HG02852 (cell line): ENCODE results near the gene GTF3C2.
"Not testable (repeated sequence)": the region's sequence is repeated elsewhere in the genome, so short reads cannot be mapped to it uniquely, and the experiment has no call there.

Source experiments
- ATAC-seq: cut with Tn5 transposase; IDR thresholded peaks from one replicate; pipeline ENCODE4 v1.9.1; 2021; ENCODE audit warnings: mild to moderate bottlenecking, moderate library complexity; ENCODE audit not compliant: unreplicated experiment

The GTF3C2 gene

DNA sequence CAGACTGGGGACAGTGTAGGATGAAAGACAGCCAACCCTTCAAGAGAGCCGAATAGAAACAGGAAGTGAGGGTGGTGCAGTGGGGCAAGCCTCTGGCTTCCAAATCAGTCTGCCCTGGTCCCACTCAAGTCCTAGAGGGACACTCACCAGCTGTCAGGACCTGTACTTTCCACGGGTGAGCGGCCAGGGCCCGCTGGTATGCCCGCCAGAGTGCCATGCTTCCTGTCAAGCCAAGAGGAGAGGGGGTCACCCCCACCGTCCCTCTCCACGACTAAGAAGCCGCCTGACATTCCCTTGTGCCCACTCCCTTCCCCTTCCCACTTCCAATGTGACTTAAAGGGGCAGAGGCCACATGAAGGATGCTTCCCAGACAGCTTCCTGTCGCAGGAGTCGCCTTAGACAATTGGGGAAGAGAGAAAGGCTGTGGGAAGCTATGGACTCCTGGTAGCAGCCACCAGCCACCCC, 34.2 kb downstream of the GTF3C2 start:
- ATAC-seq = no peak

DNA sequence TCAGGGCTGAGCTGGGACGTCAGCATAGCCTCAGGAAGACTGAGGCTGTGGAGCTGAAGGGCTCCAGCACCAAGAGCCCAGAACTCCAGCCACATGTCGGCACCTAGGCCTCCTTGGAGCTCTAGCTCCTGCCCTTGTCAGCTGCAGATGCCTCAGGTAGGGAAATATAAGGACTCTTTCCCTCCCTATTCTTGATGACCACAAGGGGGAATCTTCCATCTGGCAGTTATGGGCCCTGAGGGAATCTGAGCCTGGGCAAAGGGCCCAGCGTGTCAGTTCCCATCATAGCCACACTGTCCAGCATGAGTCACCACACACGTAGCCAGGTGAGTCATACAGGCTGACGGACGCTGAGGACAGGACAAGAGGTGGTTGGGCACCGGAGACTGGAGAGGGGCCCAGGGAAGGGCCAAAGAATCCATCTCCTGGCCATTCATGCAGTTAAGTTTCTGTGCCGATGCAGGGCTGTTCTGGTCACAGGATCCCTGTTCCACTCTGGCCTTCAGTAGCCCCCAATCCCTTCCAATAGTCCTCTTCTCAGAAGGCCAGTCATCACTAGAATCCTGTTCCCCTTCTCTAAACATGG, 35.5 kb downstream of the GTF3C2 start:
- no peak for ATAC-seq

DNA sequence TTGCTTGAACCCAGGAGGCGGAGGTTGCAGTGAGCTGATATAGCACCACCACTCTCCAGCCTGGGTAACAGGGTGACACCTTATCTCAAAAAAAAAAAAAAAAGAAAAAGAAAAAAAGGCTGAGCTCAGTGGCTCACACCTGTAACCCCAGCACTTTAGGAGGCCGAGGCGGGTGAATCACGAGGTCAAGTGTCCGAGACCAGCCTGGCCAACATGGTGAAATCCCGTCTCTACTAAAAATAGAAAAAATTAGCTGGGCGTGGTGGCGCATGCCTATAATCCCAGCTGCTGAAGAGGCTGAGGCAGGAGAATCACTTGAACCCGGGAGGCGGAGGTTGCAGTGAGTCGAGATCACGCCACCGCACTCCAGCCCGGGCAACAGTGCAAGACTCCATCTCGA, 36.7 kb downstream of the GTF3C2 start:
- ATAC-seq = not testable (repeated sequence)

DNA sequence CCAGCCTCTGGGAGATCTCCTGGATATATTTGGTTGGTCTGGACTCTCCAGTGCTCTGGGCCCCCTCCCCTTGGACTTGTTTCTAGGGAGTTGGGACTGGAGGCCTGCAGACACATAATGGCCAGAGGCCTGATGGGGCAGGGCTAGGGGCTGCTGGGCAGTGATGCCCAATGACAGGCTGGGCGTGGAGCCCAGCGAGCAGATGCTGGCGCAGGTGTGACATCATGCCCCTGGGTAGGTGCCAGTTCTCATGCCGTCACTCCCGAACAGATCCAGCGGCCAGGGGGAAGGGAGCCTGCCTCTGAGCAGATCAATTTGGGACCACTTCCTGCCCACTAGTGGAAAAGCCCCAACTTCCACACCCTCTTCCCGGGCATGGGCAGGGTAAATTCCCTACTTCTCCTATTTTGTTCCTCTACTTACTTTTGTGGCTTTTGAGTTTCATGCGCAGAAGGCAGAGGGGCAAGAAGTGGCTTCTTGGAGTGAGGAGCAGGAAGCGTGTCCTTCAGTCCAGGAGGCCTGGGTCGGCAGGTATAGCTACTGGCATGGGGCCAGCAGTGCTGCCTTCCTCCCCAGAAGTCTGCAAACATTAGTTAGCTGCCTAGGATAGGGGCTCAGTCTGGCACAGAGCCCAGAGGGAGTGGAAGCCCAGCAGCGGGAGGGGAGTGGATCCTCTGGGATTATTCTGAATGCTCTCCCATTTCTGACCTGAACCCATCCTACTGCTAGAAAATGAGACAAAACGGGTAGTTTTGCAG, 39.7 kb downstream of the GTF3C2 start:
- no peak for ATAC-seq

DNA sequence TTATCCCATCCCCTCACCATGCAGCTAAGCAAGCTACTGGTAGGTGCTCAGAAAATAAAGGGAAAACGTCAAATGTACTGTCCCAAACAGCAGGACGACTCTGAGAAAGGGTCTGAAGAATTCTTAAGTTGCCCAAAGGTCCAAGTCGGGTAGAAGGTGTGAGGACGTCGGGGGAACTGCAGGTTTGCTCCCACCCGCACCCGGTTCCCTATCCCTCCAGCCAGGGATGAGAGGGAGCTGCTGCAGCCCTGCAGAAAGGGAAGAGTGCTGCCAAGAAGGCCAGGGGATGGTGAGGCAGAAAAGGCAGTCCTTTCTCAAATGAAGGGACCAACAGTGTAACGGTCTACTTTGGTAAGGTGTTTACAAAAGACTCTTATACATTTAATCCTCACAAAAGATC, 41.4 kb downstream of the GTF3C2 start:
- no peak for ATAC-seq

DNA sequence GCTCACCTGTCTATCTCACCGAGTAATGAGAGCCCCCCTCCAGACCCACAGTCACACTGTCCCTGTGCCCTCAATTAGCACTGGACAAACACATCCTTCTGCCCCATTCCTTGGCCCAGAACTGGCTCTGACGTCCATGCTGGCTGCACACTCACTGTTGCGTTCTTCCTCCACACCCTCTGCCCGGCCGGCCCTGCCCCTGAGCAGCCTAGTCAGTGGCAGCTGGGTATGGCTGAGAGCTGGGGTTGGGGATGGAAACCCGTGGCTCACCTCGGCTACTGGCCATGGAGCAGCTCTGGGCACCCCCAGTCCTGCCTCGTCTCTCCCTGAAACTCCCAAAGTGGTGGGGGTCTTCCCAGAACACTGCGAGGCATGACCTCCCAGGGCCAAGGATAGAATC, 41.9 kb downstream of the GTF3C2 start:
- no peak for ATAC-seq

DNA sequence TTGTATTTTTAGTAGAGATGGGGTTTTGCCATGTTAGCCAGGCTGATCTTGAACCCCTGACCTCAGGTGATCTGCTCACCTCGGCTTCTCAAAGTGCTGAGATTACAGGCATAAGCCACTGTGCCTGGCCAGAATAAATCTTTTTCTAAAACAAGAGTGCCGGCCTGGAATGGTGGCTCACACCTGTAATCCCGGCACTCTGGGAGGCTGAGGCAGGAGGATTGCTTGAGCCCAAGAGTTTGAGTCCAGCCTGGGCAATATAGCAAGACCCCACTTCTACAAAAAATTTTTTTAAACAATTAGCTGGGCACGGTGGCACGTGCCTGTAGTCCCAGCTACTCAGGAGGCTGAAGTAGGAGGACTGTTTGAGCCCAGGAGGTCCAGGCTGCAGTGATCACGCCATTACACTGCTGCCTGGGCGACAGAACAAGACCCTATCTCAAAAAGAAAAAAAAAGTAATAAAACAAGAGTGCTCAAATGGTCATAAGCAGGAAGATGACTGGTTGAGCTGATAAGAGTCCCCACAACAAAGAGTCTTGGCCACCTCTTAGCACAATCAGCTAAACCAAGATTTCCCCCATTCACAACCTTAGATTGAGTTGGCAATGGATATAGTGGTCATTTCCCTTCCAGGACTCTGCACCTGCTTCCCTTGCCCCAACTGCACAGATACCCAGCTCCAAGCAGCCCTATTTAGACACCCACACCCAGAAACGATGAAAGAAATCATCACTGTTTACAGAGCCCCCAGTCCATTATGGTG, 42.5 kb downstream of the GTF3C2 start:
- no peak for ATAC-seq

DNA sequence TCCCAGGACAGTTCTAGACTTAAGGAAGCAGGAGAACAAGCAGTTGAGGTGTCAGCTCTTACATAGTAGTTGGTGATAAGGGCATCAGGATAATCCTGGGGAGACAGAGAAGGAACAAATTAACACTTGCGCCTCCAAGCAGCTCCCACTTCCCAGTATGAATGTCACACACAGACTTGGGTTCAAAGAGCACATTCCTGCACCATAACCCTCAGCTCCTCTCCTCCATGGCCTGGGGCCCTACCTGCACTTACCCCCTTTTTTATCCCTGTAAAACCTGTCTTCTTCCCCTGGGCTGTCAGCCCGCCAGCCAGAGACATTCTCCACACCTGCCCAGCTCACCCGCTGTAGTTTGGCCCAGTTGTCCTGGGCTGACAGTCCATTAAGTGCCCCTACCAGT, 44.4 kb downstream of the GTF3C2 start:
- no peak for ATAC-seq

DNA sequence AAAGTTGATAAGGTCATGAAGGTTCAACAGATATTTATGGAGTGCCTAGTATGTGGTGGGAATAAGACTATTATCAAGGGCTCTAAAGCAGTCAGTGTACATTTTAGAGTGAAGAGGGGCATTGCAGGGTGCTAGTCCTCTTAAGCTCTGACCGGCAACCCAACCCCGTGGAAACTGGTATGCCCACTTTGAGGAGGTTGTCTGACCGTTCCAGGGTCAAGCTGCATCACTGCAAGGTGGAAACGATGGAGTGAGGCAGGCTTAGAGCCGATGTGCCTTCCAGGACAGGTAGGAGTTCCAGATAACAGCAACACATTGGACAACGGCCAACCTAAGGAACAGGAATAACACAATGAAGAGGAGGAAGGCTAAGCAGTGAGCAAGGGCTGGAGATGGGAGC, 46.9 kb downstream of the GTF3C2 start:
- ATAC-seq = no peak

DNA sequence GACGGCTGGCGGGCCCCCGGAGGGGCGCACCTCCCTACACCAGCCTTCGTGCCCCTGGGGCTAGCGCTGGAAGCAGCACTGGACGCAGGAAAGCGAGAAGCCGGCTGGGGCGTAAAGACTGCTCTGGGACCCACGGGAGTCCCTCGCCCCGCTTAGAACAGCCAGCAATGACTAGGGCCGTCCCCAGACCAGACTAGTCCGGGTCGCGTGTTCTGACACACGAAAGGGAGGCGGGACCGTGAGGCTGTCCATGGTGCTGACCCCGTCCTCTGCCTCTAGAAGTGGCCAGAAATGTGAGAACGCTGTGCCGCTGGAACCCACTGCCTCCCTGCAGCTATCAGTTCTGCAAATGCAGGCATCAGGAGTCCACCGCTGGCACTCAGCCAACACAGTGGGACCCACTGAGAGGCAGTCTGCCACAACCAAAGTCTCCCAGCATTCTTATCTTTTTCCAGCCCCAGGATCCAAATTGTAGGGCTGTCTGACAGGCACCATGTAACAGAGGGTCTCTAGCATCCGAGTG, 48.1 kb downstream of the GTF3C2 start, which contains the start of gene UCN:
Gene UCN (minus strand): TSS at position 87 of the 523 bp plus-strand sequence. CDS start 550 bp downstream, outside the sequence.
- ATAC-seq = no peak

DNA sequence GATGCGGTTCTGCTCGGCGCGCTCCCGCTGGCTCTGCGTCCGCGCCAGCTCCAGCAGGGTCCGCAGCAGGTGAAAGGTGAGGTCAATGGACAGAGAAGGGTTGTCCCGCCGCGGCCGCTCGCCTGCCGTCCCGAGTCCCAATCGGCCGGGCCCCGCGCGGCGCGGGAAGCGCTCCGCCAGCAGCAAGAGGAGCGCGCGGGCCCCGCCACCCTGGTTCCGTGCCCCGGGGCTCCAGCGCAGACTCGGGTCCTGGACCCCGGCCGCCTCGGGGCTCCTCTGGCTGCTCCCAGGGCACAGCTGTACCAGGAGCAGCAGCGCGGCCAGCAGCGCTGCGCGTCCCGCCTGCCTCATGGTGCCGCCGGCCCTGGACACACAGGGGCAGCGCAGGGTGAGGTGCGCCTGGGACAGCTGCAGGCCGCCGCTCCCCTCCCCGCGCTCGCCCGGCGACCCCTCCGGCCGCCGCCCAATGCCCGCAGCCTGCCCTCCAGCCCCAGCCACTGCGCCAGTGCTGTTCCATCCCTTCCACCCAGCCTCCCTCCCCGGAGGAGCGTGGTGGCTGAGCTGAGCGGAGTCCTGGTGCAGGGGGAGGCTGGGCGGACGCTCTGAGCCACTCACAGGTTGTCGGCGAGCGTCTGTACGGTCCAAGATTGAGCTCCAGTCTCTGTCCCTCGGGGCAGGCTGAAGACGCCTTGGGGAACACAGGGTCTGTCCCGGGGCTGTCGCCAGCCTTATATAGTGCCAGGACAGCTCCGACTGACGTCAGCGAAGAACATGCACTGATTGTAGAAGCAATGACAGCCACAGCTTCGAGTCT, 48.8 kb downstream of the GTF3C2 start:
- no peak for ATAC-seq

DNA sequence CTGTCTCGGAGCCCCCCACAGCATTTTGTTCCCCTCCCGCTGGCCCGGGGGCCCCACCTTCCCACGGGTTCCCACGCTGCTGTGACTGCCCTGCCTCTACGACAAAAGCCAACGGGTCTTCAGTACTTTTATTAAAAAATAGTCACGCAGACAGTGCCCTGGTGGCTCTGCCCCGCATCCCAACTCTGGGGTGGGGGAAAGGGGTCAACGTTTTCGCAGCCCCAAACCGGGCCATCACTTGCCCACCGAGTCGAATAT, 49.3 kb downstream of the GTF3C2 start:
- ATAC-seq = no peak

DNA sequence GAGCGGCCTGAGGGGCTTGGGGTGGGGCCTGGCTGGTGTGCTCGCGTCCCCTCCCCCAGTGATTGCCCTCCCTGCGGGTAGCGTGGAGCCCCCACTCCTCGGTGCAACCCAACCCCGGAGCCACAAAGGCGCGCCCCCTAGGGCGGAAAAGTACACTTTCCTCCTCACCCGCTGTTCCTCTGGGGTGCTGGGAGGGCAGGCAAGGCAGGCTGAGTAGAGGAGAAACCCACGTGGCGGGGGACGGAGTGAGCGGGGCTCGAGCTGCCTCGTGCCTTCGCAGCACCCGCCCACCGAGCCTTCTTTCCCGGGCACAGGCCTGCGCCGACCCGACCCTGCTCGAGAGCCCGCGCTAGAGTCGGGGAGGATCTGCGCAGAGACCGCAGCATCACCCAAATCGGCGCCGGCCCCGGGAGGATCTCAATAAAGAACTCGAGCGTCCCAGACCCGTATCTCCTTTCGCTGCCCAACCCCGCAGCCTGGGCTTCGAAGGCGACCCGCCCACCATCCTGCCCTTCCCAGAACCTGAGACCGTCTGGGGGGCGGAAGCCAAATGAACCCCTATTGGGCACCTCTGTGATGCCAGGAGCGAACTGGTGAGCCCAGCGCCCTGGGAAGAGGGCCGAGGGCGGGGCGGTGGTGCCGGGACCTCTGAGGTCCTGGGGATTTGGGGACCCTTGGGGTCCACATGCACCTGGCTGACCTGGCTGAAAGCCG, 49.8 kb downstream of the GTF3C2 start:
- no peak for ATAC-seq

DNA sequence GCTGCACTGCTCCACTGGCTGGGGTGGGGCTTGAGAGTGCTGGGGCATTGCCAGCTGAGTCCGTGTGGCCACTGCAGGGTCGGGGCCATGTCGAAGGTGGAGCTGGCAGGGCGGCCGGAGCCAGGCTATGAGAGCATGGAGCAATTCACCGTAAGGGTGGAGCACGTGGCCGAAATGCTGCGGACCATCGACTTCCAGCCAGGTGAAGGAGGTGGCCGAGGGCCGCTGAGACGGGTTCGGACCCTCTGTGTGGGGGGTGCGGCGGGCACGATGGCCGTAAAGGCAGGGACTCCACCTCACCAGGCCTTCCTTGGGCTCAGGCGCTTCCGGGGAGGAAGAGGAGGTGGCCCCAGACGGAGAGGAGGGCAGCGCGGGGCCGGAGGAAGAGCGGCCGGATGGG, 50.4 kb downstream of the GTF3C2 start:
- ATAC-seq = no peak

DNA sequence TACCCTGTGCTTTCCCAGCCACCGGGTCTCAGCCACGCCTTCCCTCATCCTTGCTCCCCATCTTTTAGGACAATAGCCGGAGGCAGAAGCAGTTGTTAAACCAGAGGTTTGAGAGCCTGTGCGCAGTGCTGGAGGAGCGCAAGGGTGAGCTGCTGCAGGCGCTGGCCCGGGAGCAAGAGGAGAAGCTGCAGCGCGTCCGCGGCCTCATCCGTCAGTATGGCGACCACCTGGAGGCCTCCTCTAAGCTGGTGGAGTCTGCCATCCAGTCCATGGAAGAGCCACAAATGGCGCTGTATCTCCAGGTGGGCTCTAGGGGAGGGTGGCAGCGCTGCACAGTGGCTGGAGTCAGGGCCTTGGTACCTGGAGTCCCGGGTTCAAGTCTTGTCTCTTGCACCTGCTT, 51.0 kb downstream of the GTF3C2 start:
- ATAC-seq = no peak

DNA sequence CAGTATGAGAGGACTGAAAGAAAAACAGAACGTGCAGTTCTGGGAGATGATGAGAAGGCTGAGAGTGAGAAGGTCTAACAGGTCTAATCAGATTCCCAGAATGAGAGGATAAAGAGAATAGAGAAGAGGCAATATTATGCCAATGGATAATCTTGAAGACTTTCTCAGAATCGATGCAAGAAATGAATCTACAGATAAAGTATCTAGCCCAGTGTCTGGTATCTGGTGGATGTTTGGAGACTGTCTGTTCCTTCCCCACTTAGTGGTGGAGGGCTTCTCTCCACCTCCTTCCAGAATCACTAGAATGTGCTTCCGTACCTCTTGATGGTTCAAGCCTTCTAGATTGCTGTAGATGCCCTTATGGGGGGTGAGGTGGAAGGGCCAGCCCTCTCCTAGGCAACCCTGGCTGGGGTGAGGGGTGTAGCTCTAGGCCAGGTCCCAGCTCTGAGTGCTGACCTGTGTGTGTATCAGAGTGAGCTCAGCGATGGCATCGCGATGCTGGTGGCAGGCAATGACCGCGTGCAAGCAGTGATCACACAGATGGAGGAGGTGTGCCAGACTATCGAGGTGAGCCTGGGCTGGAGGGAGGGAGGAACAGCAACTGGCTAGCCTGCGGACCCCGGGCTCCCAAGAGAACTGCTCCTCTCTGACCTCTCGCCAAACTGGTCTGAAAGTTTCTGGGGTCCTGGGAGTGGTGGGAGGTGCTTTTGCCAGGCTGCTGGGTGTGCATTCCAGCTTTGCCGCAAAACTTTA, 51.9 kb downstream of the GTF3C2 start:
- ATAC-seq = no peak

DNA sequence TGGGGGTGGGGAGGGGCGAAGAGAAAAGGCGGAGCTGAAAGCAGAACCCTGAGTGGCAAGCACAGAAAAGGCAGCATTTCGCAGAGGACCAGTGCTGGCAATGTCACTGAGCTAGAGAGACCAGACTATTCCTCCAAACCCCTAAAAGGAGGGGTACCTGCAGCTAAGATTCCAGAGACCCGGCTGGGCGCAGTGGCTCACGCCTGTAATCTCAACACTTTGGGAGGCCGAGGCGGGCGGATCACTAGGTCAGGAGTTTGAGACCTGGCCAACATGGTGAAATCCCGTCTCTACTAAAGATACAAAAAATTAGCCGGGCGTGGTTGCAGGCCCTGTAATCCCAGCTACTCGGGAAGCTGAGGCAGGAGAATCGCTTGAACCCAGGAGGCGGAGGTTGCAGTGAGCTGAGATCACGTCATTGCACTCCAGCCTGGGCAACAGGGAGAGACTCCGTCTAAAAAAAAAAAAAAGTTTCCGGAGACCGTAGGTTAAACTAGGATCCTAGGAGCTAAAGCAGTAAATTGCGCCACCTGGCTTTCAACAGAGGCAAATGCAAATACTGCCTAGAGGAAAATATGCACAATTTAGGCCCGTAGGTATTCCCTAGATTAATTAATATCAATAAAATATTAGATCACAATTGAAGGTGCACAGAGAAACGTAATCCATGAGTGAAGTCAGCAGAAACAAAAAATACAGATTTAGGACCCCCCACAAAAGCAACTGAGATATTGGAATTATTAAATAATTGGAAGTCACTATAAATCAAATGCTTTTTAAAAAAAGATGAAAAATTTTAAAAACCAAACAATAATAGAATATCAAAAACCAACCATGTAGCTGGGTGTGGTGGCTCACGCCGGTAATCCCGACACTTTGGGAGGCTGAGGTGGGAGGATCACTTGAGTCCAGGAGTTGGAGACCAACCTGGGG, 53.2 kb downstream of the GTF3C2 start:
- no peak for ATAC-seq

DNA sequence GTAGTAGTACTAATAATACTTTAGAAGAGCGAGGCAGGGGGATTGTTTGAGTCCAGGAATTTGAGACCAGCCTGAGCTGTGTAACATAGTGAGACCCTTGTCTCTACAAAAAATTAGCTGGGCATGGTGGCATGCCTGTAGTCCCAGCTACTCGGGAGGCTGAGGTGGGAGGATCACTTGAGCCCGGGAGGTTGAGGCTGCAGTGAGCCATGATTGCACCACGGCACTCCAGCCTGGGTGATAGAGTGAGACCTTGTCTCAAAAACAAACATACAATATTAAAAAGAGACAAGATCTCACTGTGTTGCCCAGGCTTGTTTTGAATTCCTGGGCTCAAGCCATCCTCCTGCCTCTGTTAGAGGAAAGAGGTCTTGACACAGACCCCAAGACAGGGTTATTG, 56.0 kb downstream of the GTF3C2 start:
- ATAC-seq = not testable (repeated sequence)
